ENCODE data around the gene SH2D7.
A peak's percentile ranks its signal among the peaks of the same experiment; 100 is the strongest.
"Not testable (repeated sequence)": the region's sequence is repeated elsewhere in the genome, so short reads cannot be mapped to it uniquely, and the experiment has no call there.

The SH2D7 gene

GRCh38 chr15:78133801-78134200 lies 41.4 kb downstream of the SH2D7 start:
- DNase-seq (ENCODE audit: low read depth in 2 of 3, low spot score in 2 of 3), result no peak

- DNase-seq (ENCODE audit: low read depth in 2 of 3, low spot score in 2 of 3), result no peak
These were observed 47.2 kb downstream of the SH2D7 start for GRCh38 chr15:78139578-78139977.

- DNase-seq (ENCODE audit: low read depth in 2 of 3, low spot score in 2 of 3), result no peak
These were observed 47.9 kb downstream of the SH2D7 start for GRCh38 chr15:78140292-78140691.

- no peak for DNase-seq (ENCODE audit: low read depth in 2 of 3, low spot score in 2 of 3)
These were observed 50.0 kb downstream of the SH2D7 start for GRCh38 chr15:78142332-78142731.

GRCh38 chr15:78146425-78147154 lies 54.2 kb downstream of the SH2D7 start:
- DNase-seq (ENCODE audit: low read depth in 2 of 3, low spot score in 2 of 3), result no peak

GRCh38 chr15:78147566-78147965 lies 55.2 kb downstream of the SH2D7 start:
- DNase-seq (ENCODE audit: low read depth in 2 of 3, low spot score in 2 of 3), result no peak

GRCh38 chr15:78148392-78149067 lies 56.2 kb downstream of the SH2D7 start:
- DNase-seq (ENCODE audit: low read depth in 2 of 3, low spot score in 2 of 3), result no peak

- peak; percentile 98 to 100 (median 100) for DNase-seq (ENCODE audit: low read depth in 2 of 3, low spot score in 2 of 3)
These were observed 56.9 kb downstream of the SH2D7 start, which contains the start of gene IDH3A for GRCh38 chr15:78149068-78149804. TSS of gene IDH3A (plus strand) at chr15:78149362. CDS start at chr15:78149404, 42 bp downstream.

- no peak for DNase-seq (ENCODE audit: low read depth in 2 of 3, low spot score in 2 of 3)
These were observed 57.7 kb downstream of the SH2D7 start for GRCh38 chr15:78149805-78150751.

GRCh38 chr15:78151075-78151474 lies 58.7 kb downstream of the SH2D7 start:
- DNase-seq (ENCODE audit: low read depth in 2 of 3, low spot score in 2 of 3), result not testable (repeated sequence)
